NCI-H345 treated with DMSO at 0.1 percent for 48 hours (cell line): ENCODE data around the gene RNU2-1.
"Not testable (repeated sequence)": the region's sequence is repeated elsewhere in the genome, so short reads cannot be mapped to it uniquely, and the experiment has no call there.

Experiments
- DNase-seq: peaks from one replicate; lab custom pipeline; 2025; ENCODE audit not compliant: unreplicated experiment; lab: John Stamatoyannopoulos, UW

Gene RNU2-1

DNA sequence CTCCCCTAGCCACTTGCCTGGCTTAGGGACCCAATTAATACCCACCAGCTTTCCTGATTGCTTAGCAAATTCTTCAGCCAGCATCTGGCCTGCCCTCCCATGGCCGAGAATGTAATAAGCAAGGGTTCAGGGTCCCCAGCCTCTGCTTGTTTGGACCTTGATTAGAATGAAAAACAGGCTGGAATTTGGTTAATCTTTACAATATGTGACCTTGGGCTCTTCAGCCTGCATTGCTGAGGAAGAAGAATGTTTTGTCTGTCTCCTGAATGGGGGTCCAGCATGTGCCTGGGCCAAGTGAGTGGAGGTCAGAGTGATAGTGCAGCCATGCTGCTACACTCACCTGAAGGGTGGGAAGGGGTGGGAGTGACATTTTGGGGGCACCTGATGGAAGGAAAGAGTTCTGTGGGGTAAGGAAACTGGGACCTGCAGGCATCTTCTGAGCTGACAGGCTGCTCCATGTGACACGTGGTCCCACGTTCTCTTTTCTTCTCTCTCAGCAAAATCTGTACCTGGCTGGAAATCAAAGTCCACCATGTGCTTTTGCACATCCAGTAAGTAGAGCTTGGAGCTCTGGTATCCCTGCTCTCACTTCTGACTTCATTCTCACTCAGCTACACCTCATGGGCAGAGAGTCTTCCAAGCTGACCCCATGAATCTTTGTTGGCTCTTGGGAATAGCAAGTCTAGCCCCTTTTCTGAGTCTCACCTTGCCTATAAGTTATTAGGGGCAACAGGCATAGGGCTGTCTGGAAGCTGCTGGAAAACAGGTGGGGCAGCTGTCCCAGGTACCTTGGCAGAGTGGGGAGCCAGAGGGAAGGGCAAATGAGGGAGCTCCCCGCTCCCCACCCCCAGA, 16.8 kb downstream of the RNU2-1 start:
- no peak for DNase-seq

DNA sequence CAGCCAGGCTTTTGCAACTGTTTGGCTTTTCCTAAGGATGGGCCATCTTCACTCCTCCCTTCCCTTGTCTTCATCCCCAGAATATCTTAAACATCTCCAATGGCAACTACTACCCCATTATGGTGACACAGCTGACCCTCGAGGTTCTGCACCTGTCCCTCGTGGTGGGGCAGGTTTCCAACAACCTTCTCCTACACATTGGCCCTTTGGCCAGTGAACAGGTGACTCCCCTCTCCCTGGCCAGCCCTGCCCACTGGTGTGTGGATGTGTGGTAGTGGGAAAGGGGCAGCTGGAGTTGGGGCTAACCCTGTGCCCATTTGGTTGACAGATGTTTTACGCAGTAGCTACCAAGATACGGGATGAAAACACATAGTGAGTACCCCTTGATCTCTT, 17.4 kb downstream of the RNU2-1 start:
- no peak for DNase-seq

DNA sequence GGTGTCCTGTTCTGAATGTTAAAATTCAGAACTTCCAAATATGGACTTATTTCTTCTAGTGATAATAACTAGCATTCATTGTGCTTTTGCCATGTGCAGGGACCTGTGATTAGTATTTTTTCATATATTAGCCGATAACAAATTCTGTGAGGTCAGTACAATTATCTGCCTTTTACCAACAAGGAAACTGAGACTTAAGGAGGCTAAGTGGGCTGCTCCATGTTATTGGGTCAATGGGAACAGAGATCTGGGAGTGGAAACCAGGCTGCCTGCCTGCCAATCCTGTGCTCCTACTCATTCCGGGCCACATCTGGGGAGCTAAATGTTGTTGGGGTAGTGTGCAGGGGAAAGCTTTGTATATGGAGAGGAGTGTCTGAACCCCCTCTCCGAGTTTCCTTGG, 18.4 kb downstream of the RNU2-1 start:
- DNase-seq: no peak

DNA sequence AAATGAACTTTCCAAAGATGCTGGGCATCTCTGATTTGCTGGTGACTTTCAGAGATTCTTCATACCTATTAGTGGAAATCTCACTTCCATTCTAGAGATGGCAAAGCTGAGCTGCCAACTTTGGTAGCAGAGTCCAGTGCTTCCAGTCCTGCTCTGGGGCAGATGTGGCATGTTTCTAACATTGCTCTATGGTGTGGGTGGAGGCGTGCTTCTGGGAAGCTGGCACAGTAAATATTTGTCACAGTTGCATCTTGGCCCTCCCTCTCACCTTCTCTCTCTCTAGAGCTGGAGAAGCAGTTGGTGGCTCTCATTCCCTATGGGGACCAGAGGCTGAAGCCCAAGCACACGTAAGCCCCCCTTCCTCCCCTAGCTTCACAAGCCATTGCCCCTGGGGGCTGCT, 20.2 kb downstream of the RNU2-1 start:
- DNase-seq: no peak

DNA sequence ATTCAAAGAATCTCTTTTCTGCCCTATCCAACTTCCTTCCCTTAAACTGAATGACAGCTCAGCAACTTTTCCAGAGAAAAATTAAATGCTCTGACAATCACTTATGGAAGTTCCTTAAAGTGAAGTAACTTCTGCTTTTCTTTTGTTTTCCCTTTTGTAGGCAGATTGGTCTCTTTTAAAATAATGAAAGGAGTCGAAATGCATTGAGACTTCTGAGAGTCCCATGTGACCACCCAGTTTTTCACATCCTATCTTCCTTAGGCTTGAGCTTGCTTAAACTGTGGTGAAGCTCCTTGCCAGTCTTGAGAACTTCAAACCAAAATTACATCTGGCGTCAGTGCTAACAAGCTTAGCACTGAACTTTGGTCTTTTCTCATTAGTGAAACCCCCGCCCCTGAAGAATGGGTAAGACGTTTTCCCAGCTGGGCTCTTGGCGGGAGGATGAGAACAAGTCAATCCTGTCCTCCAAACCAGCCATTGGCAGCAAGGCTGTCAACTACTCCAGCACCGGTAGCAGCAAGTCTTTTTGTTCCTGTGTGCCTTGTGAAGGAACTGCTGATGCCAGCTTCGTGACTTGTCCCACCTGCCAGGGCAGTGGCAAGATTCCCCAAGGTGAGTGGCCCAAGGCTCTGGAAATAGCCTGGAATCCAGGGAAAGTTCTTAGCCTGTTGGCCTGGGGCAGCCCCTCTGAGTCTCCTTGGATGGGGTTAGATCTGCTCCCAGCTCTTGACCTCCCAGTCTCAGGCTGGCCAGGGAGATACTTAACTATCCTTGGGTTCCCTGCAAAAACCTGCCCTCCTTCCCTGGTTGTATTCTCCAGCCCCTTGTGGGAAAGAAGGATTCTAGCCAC, 20.9 kb downstream of the RNU2-1 start:
- DNase-seq: no peak

DNA sequence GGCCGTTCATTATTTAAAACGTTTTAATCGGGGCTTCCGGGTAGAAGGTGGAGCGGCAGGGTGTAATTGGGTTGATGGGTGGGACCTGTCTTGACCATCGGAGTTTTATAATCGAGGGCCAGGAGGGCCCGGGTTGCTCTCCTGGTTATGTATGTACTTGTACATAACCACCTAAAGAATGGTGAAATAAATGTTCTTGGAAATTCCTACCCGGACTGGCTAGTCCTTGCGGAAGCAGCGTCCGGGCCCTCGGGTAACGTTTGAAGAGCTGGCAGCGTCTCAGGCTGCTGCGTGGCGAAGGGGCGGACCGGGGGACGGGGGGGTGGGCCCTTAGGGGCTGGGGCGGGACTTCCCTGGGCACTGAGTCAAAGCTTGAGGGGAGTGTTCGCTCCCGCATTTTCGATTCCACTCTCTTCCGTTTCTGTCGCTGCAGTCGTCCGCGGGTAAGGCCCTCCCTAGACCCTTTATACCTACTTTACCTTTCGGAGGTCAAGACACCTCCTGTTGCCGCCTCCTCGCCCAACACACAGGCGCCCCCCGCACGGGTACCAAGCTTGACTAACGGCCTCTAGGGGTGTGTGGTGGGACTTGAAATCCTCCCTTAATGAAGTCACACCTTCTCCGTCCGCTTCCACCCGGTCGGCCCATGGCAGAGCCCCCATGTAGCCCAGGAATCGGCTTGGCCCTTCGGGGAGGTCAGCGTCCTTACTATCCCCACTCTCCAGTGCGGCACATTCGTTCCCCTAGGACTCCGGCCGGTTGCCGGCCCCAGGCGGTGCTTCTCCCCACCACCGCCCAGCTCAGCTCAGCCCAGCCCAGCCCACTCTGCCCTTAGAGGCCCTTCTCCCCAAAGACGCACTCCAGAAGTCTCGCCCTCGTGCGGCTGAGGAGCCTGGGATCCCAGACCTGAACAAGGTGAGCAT, 22.0 kb downstream of the RNU2-1 start, which contains the start of gene TMEM106A:
TMEM106A (plus strand) TSS at position 396 of the 923 bp plus-strand sequence. CDS start 1,167 bp downstream, outside the sequence.
- no peak for DNase-seq

DNA sequence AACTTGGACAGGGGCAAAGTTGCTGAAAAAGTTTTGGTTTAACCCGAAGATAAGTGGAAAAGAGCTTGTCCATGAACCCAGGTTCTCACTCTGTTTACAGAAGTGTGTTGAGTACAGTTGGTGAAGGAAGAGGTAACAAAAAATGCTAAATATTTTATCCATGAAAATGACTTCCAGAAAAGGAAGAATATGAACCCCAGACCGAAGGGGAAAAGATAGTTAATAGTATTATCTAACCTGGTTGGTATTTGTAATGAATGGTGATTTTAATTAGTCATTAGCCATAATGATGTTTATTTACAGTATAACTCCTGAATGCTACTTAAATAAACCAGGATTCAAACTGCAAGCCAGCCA, 22.7 kb downstream of the RNU2-1 start:
- DNase-seq: no peak

DNA sequence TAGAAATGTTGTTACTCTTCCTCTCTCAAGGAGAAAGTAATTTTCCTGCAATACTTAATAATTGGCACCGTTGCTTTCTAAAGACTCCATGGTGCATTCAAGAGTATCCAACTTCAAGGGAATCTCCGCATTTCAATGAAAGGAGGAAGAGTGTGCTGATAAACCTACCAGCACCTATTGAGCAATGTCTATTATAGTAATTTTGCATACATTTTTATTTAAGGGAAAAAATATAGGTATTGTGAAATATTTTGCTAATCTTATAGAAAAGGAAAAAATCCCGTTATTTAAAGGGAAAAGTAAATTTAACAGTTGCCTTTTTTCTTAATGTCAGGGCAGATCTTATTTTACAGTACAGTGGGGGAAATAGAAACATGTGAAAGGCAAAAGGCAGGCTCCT, 23.2 kb downstream of the RNU2-1 start:
- DNase-seq: no peak

DNA sequence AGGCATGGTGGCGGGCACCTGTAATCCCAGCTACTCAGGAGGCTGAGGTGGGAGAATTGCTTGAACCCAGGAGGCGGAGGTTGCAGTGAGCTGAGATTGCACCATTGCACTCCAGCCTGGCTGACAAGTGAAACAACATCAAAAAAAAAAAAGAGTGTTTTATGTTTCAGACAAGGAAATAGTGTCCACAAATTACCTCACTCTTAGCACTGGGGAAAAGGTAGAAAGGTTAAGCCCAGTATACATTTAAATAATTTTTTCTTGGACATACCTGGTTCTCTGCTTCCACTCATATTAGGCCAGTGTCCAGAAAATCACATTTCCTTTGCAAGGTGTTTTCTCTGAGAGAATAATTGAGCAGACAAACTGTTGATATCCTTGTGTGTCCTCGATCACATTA, 30.8 kb downstream of the RNU2-1 start:
- DNase-seq: not testable (repeated sequence)

DNA sequence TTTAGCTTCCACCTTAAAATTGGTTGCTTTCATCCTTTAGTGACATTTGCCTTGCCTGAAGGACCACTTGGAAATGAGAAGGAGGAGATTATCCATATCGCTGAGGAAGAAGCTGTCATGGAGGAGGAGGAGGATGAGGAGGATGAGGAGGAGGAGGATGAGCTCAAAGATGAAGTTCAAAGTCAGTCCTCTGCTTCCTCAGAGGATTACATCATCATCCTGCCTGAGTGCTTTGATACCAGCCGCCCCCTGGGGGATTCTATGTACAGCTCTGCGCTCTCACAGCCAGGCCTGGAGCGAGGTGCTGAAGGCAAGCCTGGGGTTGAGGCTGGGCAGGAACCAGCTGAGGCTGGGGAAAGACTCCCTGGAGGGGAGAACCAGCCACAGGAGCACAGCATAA, 33.6 kb downstream of the RNU2-1 start:
- DNase-seq: no peak

DNA sequence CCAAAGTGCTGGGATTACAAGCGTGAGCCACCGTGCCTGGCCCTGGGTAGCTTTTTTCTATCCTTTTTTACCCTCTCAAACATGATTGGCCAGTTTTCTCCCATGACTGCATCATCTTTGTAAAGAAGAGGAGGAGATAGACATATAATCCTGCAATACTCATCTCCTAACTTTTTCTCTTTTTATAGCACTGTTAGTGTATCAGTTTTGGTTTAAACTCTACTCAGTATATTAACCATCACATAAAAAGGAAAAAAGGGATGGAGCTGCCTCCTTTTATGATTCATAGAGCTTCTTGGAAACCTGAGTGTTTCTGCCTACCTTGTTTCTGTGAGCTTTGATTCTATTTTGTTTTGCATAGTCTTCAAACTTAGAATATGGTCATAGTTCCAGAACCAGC, 34.1 kb downstream of the RNU2-1 start:
- DNase-seq: no peak

DNA sequence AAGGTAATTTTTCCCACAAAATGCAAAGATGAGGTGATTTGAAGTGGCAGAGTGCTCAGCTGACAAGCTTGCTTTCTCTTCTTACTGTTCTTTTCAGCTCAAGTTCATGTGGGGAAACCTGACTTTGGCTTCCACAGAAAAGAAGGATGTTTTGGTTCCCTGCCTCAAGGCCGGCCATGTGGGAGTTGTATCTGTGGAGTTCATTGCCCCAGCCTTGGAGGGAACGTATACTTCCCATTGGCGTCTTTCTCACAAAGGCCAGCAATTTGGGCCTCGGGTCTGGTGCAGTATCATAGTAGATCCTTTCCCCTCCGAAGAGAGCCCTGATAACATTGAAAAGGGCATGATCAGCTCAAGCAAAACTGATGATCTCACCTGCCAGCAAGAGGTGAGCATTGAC, 40.5 kb downstream of the RNU2-1 start:
- DNase-seq: no peak

DNA sequence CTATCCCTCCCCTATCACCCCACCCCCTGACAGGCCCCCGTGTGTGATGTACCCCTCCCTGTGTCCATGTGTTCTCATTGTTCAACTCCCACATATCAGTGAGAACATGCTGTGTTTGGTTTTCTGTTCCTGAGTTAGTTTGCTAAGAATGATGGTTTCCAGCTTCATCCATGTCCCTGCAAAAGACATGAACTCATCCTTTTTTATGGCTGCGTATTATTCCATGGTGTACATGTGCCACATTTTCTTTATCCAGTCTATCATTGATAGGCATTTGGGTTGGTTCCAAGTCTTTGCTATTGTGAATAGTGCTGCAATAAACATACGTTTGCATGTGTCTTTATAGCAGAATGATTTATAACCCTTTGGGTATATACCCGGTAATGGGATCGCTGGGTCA, 47.1 kb downstream of the RNU2-1 start:
- DNase-seq: not testable (repeated sequence)

DNA sequence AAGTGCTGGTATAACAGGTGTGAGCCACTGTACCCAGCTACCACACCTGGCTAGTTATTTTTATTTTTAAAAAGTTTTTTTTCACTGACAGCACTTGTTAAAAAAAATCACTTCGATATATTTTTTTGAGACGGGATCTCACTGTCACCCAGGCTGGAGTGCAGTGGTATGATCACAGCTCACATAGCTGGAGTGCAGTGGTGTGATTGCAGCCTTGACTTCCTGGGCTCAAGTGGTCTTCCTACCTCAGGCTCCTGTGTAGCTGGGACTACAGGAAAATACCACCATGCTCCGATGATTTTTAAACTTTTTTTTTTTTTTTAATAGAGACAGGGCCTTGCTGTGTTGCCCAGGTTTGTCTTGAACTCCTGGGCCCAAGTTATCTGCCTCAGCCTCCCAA, 49.9 kb downstream of the RNU2-1 start:
- no peak for DNase-seq
